ENCODE measurements around the gene ASS1.

Gene ASS1

GRCh38 chr9:130537346-130538050 lies 92.7 kb downstream of the ASS1 start:
- no peak for DNase-seq

GRCh38 chr9:130539420-130540223 lies 94.9 kb downstream of the ASS1 start:
- DNase-seq: no peak

GRCh38 chr9:130541533-130541932 lies 96.8 kb downstream of the ASS1 start:
- DNase-seq: no peak

GRCh38 chr9:130542038-130542437 lies 97.3 kb downstream of the ASS1 start:
- DNase-seq: no peak

GRCh38 chr9:130542457-130543228 lies 97.9 kb downstream of the ASS1 start:
- DNase-seq: no peak

- DNase-seq: no peak
Measured at GRCh38 chr9:130543368-130543767, 98.6 kb downstream of the ASS1 start.

GRCh38 chr9:130543859-130544258 lies 99.1 kb downstream of the ASS1 start:
- no peak for DNase-seq

- DNase-seq: no peak
Measured at GRCh38 chr9:130544364-130544763, 99.6 kb downstream of the ASS1 start.

- no peak for DNase-seq
Measured at GRCh38 chr9:130548103-130548502, 103.3 kb downstream of the ASS1 start.

GRCh38 chr9:130549093-130549735 lies 104.5 kb downstream of the ASS1 start:
- DNase-seq: peak; percentile 4
